ENCODE data around the gene SHBG. TPM values are rescaled to one million over a fixed set of nuclear protein-coding genes. Genes with fewer than 3 reads are reported as not detected.

SHBG gene
- polyA plus RNA-seq, 2 donors, result 0.14 TPM; not detected in 1

GRCh38 chr17:7654832-7655540 is 25.1 kb downstream of the SHBG start:
- Histone ChIP-seq H3K27me3 (ENCODE audit: control insufficient read depth in 1 of 2, insufficient read depth in 2 of 2, low read length in 2 of 2) (peaks cover 0 to 5% of the 10 kb centered on the region in 2 donors), H3K4me3 (ENCODE audit: low read depth in 1 of 2, low read length in 2 of 2) (no peak overlapping the region), H3K4me1 (ENCODE audit: control insufficient read depth in 2 of 2, insufficient read depth in 2 of 2, low read length in 1 of 2) (peaks cover 0 to 6% of the 10 kb centered on the region in 2 donors), H3K27ac (ENCODE audit: low read depth in 2 of 2, low read length in 1 of 2) (no peak overlapping the region), H3K9me3 (ENCODE audit: control insufficient read depth in 2 of 2, insufficient read depth in 1 of 2, low read depth in 1 of 2, low read length in 1 of 2) (no peaks in the 10 kb centered on the region), H3K36me3 (ENCODE audit: control insufficient read depth in 2 of 2, insufficient read depth in 2 of 2, low read length in 1 of 2) (no peaks in the 10 kb centered on the region)
- 79 to 81% methylated on average over 15 to 16 of the region's 16 CpGs for WGBS, 2 donors

DNA sequence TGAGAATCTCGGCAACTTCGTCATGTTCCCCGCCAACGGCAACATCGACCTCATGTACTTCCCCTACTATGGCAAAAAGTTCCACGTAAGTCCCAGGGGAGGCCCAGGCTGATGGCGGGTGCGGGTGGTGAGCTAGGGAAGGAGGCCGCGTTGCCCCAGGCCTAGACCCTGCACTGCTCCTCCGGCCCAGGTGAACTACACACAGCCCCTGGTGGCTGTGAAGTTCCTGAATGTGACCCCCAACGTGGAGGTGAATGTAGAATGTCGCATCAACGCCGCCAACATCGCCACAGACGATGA is 25.6 kb downstream of the SHBG start:
- H3K27ac ChIP-seq (ENCODE audit: low read depth in 2 of 2, low read length in 1 of 2), result no peak overlapping the region
- H3K27me3 ChIP-seq (ENCODE audit: control insufficient read depth in 1 of 2, insufficient read depth in 2 of 2, low read length in 2 of 2), result peaks cover 0 to 5% of the 10 kb centered on the region in 2 donors
- WGBS, 2 donors, result 88 to 92% methylated on average over 17 of the region's 17 CpGs
- H3K4me3 ChIP-seq (ENCODE audit: low read depth in 1 of 2, low read length in 2 of 2), result no peak overlapping the region
- H3K36me3 ChIP-seq (ENCODE audit: control insufficient read depth in 2 of 2, insufficient read depth in 2 of 2, low read length in 1 of 2), result no peaks in the 10 kb centered on the region
- H3K4me1 ChIP-seq (ENCODE audit: control insufficient read depth in 2 of 2, insufficient read depth in 2 of 2, low read length in 1 of 2), result peaks cover 0 to 6% of the 10 kb centered on the region in 2 donors
- H3K9me3 ChIP-seq (ENCODE audit: control insufficient read depth in 2 of 2, insufficient read depth in 1 of 2, low read depth in 1 of 2, low read length in 1 of 2), result no peaks in the 10 kb centered on the region

DNA sequence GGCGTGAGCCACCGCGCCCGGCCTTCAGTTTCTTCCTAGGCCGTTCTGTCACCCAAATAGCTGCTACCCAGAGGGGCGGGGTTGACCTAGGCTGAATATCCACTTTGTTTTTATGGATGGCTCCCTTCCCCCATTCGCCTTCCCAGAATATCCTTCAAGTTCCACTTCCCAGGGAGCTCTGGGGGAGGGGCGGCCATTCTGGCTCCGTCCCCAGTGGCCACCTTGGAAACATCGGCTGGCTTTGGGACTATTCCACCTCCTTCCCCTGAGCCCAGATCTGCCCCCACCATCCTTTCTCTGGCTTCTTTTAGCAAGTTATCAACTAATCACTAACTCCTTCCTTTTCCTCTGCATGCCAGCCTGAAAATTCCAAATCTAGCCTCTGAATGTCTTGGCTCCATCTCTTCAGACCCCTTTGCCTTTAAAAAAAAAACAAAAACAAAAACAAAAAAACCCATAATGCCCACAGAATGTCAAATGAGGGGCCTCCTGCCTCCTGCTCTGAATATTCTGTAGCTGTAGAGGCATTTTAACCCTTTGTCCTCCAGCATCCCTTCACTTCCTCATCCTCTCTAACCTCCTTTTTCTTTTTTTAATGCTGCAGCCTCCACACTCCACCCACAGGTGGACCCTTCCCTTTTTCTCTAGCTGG is 27.1 kb downstream of the SHBG start:
- Histone ChIP-seq H3K27ac (ENCODE audit: low read depth in 2 of 2, low read length in 1 of 2) (no peak overlapping the region), H3K9me3 (ENCODE audit: control insufficient read depth in 2 of 2, insufficient read depth in 1 of 2, low read depth in 1 of 2, low read length in 1 of 2) (no peaks in the 10 kb centered on the region), H3K4me3 (ENCODE audit: low read depth in 1 of 2, low read length in 2 of 2) (no peak overlapping the region), H3K4me1 (ENCODE audit: control insufficient read depth in 2 of 2, insufficient read depth in 2 of 2, low read length in 1 of 2) (no peaks in the 10 kb centered on the region), H3K27me3 (ENCODE audit: control insufficient read depth in 1 of 2, insufficient read depth in 2 of 2, low read length in 2 of 2) (no peaks in the 10 kb centered on the region), H3K36me3 (ENCODE audit: control insufficient read depth in 2 of 2, insufficient read depth in 2 of 2, low read length in 1 of 2) (no peaks in the 10 kb centered on the region)
- 57 to 60% methylated on average over 10 of the region's 10 CpGs for WGBS, 2 donors

GRCh38 chr17:7667656-7668406 is 37.9 kb downstream of the SHBG start:
- Histone ChIP-seq H3K4me3 (ENCODE audit: low read depth in 1 of 2, low read length in 2 of 2) (no peak overlapping the region), H3K4me1 (ENCODE audit: control insufficient read depth in 2 of 2, insufficient read depth in 2 of 2, low read length in 1 of 2) (no peaks in the 10 kb centered on the region), H3K9me3 (ENCODE audit: control insufficient read depth in 2 of 2, insufficient read depth in 1 of 2, low read depth in 1 of 2, low read length in 1 of 2) (no peaks in the 10 kb centered on the region), H3K36me3 (ENCODE audit: control insufficient read depth in 2 of 2, insufficient read depth in 2 of 2, low read length in 1 of 2) (peaks cover 0 to 21% of the 10 kb centered on the region in 2 donors), H3K27ac (ENCODE audit: low read depth in 2 of 2, low read length in 1 of 2) (no peak overlapping the region), H3K27me3 (ENCODE audit: control insufficient read depth in 1 of 2, insufficient read depth in 2 of 2, low read length in 2 of 2) (no peaks in the 10 kb centered on the region)
- WGBS, 2 donors, result 67 to 72% methylated on average over 10 of the region's 10 CpGs

DNA sequence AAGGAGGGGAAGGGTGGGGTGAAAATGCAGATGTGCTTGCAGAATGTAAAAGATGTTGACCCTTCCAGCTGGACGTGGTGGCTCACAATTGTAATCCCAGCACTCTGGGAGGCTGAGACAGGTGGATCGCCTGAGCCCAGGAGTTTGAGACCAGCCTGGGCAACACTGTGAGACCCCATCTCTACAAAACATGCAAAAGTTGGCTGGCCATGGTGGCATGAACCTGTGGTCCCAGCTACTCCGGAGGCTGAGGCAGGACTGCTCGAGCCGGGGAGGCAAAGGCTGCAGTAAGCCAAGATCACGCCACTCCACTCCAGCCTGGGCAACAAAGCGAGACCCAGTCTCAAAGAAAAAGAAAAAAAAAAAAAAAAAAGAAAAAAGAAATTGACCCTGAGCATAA is 38.5 kb downstream of the SHBG start:
- no peak overlapping the region for H3K27ac ChIP-seq (ENCODE audit: low read depth in 2 of 2, low read length in 1 of 2)
- no peak overlapping the region for H3K4me3 ChIP-seq (ENCODE audit: low read depth in 1 of 2, low read length in 2 of 2)
- WGBS, 2 donors, result 91 to 96% methylated on average over 7 of the region's 7 CpGs
- H3K9me3 ChIP-seq (ENCODE audit: control insufficient read depth in 2 of 2, insufficient read depth in 1 of 2, low read depth in 1 of 2, low read length in 1 of 2), result peaks cover 0 to 1% of the 10 kb centered on the region in 2 donors
- H3K27me3 ChIP-seq (ENCODE audit: control insufficient read depth in 1 of 2, insufficient read depth in 2 of 2, low read length in 2 of 2), result no peaks in the 10 kb centered on the region
- no peaks in the 10 kb centered on the region for H3K4me1 ChIP-seq (ENCODE audit: control insufficient read depth in 2 of 2, insufficient read depth in 2 of 2, low read length in 1 of 2)
- H3K36me3 ChIP-seq (ENCODE audit: control insufficient read depth in 2 of 2, insufficient read depth in 2 of 2, low read length in 1 of 2), result peaks cover 4 to 24% of the 10 kb centered on the region in 2 donors

DNA sequence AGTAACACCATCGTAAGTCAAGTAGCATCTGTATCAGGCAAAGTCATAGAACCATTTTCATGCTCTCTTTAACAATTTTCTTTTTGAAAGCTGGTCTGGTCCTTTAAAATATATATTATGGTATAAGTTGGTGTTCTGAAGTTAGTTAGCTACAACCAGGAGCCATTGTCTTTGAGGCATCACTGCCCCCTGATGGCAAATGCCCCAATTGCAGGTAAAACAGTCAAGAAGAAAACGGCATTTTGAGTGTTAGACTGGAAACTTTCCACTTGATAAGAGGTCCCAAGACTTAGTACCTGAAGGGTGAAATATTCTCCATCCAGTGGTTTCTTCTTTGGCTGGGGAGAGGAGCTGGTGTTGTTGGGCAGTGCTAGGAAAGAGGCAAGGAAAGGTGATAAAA is 43.3 kb downstream of the SHBG start:
- 94 to 97% methylated on average over 2 of the region's 2 CpGs for WGBS, 2 donors
- no peaks in the 10 kb centered on the region for H3K27me3 ChIP-seq (ENCODE audit: control insufficient read depth in 1 of 2, insufficient read depth in 2 of 2, low read length in 2 of 2)
- no peak overlapping the region for H3K4me3 ChIP-seq (ENCODE audit: low read depth in 1 of 2, low read length in 2 of 2)
- no peaks in the 10 kb centered on the region for H3K4me1 ChIP-seq (ENCODE audit: control insufficient read depth in 2 of 2, insufficient read depth in 2 of 2, low read length in 1 of 2)
- H3K27ac ChIP-seq (ENCODE audit: low read depth in 2 of 2, low read length in 1 of 2), result no peak overlapping the region
- H3K9me3 ChIP-seq (ENCODE audit: control insufficient read depth in 2 of 2, insufficient read depth in 1 of 2, low read depth in 1 of 2, low read length in 1 of 2), result peaks cover 0 to 6% of the 10 kb centered on the region in 2 donors
- peaks cover 19 to 38% of the 10 kb centered on the region in 2 donors for H3K36me3 ChIP-seq (ENCODE audit: control insufficient read depth in 2 of 2, insufficient read depth in 2 of 2, low read length in 1 of 2)

GRCh38 chr17:7674934-7675333 is 45.0 kb downstream of the SHBG start:
- H3K27me3 ChIP-seq (ENCODE audit: control insufficient read depth in 1 of 2, insufficient read depth in 2 of 2, low read length in 2 of 2), result no peaks in the 10 kb centered on the region
- no peak overlapping the region for H3K4me3 ChIP-seq (ENCODE audit: low read depth in 1 of 2, low read length in 2 of 2)
- no peaks in the 10 kb centered on the region for H3K4me1 ChIP-seq (ENCODE audit: control insufficient read depth in 2 of 2, insufficient read depth in 2 of 2, low read length in 1 of 2)
- peaks cover 0 to 6% of the 10 kb centered on the region in 2 donors for H3K9me3 ChIP-seq (ENCODE audit: control insufficient read depth in 2 of 2, insufficient read depth in 1 of 2, low read depth in 1 of 2, low read length in 1 of 2)
- H3K36me3 ChIP-seq (ENCODE audit: control insufficient read depth in 2 of 2, insufficient read depth in 2 of 2, low read length in 1 of 2), result peaks cover 19 to 32% of the 10 kb centered on the region in 2 donors
- no peak overlapping the region for H3K27ac ChIP-seq (ENCODE audit: low read depth in 2 of 2, low read length in 1 of 2)
- 90% methylated on average over 14 of the region's 14 CpGs for WGBS, 2 donors

- Histone ChIP-seq H3K27me3 (ENCODE audit: control insufficient read depth in 1 of 2, insufficient read depth in 2 of 2, low read length in 2 of 2) (no peaks in the 10 kb centered on the region), H3K9me3 (ENCODE audit: control insufficient read depth in 2 of 2, insufficient read depth in 1 of 2, low read depth in 1 of 2, low read length in 1 of 2) (peaks cover 0 to 6% of the 10 kb centered on the region in 2 donors), H3K4me1 (ENCODE audit: control insufficient read depth in 2 of 2, insufficient read depth in 2 of 2, low read length in 1 of 2) (no peaks in the 10 kb centered on the region), H3K36me3 (ENCODE audit: control insufficient read depth in 2 of 2, insufficient read depth in 2 of 2, low read length in 1 of 2) (peaks cover 19 to 24% of the 10 kb centered on the region in 2 donors), H3K4me3 (ENCODE audit: low read depth in 1 of 2, low read length in 2 of 2) (no peak overlapping the region), H3K27ac (ENCODE audit: low read depth in 2 of 2, low read length in 1 of 2) (no peak overlapping the region)
- 86 to 89% methylated on average over 5 of the region's 5 CpGs for WGBS, 2 donors
Observed at GRCh38 chr17:7676533-7676932, 46.6 kb downstream of the SHBG start.

DNA sequence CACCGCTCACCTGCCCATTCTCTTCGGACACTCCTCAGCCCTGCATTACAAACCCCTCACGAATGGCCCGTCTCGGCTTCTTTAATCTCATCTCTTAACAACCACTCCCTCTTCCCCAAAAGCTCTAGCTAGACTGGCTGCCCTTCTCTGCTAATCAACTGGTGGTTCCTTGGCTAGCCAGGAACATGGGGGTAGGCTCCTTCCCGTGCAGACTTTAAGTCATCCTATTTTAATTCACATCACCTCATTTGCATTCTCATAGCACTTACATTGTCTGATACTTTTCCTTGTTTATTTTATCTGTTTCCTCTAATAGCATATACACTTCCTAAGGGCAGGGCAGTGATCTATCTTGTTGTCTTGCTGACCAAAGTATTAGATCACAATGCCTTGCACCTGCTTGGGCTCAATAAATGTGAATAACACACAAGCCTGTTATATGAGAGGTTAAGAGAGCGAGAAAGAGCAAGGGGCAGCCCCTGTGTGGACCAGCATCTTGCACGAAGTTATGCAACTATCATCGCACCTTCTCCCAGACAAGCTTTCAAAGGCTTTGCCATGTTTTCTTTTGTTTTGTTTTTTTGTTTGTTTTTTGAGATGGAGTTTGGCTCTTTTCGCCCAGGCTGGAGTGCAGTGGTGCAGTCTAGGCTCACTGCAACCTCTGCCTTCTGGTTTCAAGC is 47.6 kb downstream of the SHBG start:
- H3K27ac ChIP-seq (ENCODE audit: low read depth in 2 of 2, low read length in 1 of 2), result no peak overlapping the region
- H3K9me3 ChIP-seq (ENCODE audit: control insufficient read depth in 2 of 2, insufficient read depth in 1 of 2, low read depth in 1 of 2, low read length in 1 of 2), result peaks cover 0 to 6% of the 10 kb centered on the region in 2 donors
- WGBS, 2 donors, result 83 to 84% methylated on average over 10 of the region's 10 CpGs

More for the DNA sequence above, 47.6 kb downstream of the SHBG start:
- Histone ChIP-seq H3K36me3 (ENCODE audit: control insufficient read depth in 2 of 2, insufficient read depth in 2 of 2, low read length in 1 of 2) (peaks cover 19 to 21% of the 10 kb centered on the region in 2 donors), H3K27me3 (ENCODE audit: control insufficient read depth in 1 of 2, insufficient read depth in 2 of 2, low read length in 2 of 2) (no peaks in the 10 kb centered on the region), H3K4me1 (ENCODE audit: control insufficient read depth in 2 of 2, insufficient read depth in 2 of 2, low read length in 1 of 2) (no peaks in the 10 kb centered on the region), H3K4me3 (ENCODE audit: low read depth in 1 of 2, low read length in 2 of 2) (no peak overlapping the region)
